T-helper 1 cell treated with Interleukin-12 subunit alpha and Interleukin-12 subunit beta and Interleukin-4 antibody, amounts not matched to agents 30 μg/mL and 1 μg/mL, for 36 hours (primary cell): Measurements from ENCODE around the gene PRR33.

ENCODE experiments used
- H3K27ac Mint-ChIP-seq: one replicate; pipeline ENCODE4 v1.8.0; 2021; ENCODE audit warnings: mild to moderate bottlenecking, mixed read lengths
- H3K27me3 Mint-ChIP-seq: one replicate; pipeline ENCODE4 v1.8.0; 2021; ENCODE audit warnings: low read depth, mixed read lengths
- H3K36me3 Mint-ChIP-seq: one replicate; pipeline ENCODE4 v1.8.0; 2021; ENCODE audit warnings: low read depth, mixed read lengths
- H3K4me1 Mint-ChIP-seq: one replicate; pipeline ENCODE4 v1.8.0; 2021; ENCODE audit warnings: low read depth, mixed read lengths
- H3K4me3 Mint-ChIP-seq: one replicate; pipeline ENCODE4 v1.8.0; 2021; ENCODE audit warnings: mild to moderate bottlenecking, moderate library complexity, mixed read lengths
- H3K9me3 Mint-ChIP-seq: one replicate; pipeline ENCODE4 v1.8.0; 2021; ENCODE audit warnings: mixed read lengths

Gene PRR33

GRCh38 chr11:1863352-1864216 lies 28.1 kb downstream of the PRR33 start:
- Mint-ChIP-seq H3K9me3 (no peaks in the 10 kb centered on the region), H3K27me3 (no peaks in the 10 kb centered on the region), H3K36me3 (peaks cover 2% of the 10 kb centered on the region), H3K4me3 (no peak overlapping the region), H3K27ac (no peak overlapping the region), H3K4me1 (peaks cover 3% of the 10 kb centered on the region)

GRCh38 chr11:1862588-1863351 lies 28.9 kb downstream of the PRR33 start:
- Mint-ChIP-seq H3K4me1 (peaks cover 3% of the 10 kb centered on the region), H3K27me3 (no peaks in the 10 kb centered on the region), H3K27ac (no peak overlapping the region), H3K4me3 (no peak overlapping the region), H3K9me3 (no peaks in the 10 kb centered on the region), H3K36me3 (peaks cover 3% of the 10 kb centered on the region)

GRCh38 chr11:1861435-1862411 lies 30.0 kb downstream of the PRR33 start:
- Mint-ChIP-seq H3K36me3 (peaks cover 3% of the 10 kb centered on the region), H3K9me3 (no peaks in the 10 kb centered on the region), H3K27ac (no peak overlapping the region), H3K4me3 (no peak overlapping the region), H3K4me1 (peaks cover 3% of the 10 kb centered on the region), H3K27me3 (no peaks in the 10 kb centered on the region)

- Mint-ChIP-seq H3K4me3 (no peak overlapping the region), H3K27ac (no peak overlapping the region), H3K36me3 (peaks cover 5% of the 10 kb centered on the region), H3K27me3 (no peaks in the 10 kb centered on the region), H3K9me3 (no peaks in the 10 kb centered on the region), H3K4me1 (peaks cover 3% of the 10 kb centered on the region)
Observed at GRCh38 chr11:1860108-1860507, 31.6 kb downstream of the PRR33 start.

- Mint-ChIP-seq H3K27ac (no peak overlapping the region), H3K9me3 (no peaks in the 10 kb centered on the region), H3K4me1 (peaks cover 3% of the 10 kb centered on the region), H3K4me3 (no peak overlapping the region), H3K36me3 (peaks cover 6% of the 10 kb centered on the region), H3K27me3 (no peaks in the 10 kb centered on the region)
Observed at GRCh38 chr11:1859004-1859403, 32.7 kb downstream of the PRR33 start.

- Mint-ChIP-seq H3K4me3 (no peak overlapping the region), H3K4me1 (peaks cover 5% of the 10 kb centered on the region), H3K27ac (no peak overlapping the region), H3K36me3 (peaks cover 8% of the 10 kb centered on the region), H3K9me3 (no peaks in the 10 kb centered on the region), H3K27me3 (no peaks in the 10 kb centered on the region)
Observed at GRCh38 chr11:1858576-1858975, 33.1 kb downstream of the PRR33 start.

GRCh38 chr11:1858154-1858553 lies 33.5 kb downstream of the PRR33 start:
- H3K27me3 Mint-ChIP-seq = no peaks in the 10 kb centered on the region
- peaks cover 5% of the 10 kb centered on the region for H3K4me1 Mint-ChIP-seq
- H3K4me3 Mint-ChIP-seq = no peak overlapping the region
- H3K36me3 Mint-ChIP-seq = peaks cover 8% of the 10 kb centered on the region
- no peak overlapping the region for H3K27ac Mint-ChIP-seq
- H3K9me3 Mint-ChIP-seq = no peaks in the 10 kb centered on the region

- H3K4me3 Mint-ChIP-seq = no peak overlapping the region
- H3K36me3 Mint-ChIP-seq = peaks cover 12% of the 10 kb centered on the region
- H3K9me3 Mint-ChIP-seq = no peaks in the 10 kb centered on the region
- no peaks in the 10 kb centered on the region for H3K27me3 Mint-ChIP-seq
- H3K4me1 Mint-ChIP-seq = peaks cover 15% of the 10 kb centered on the region
- no peak overlapping the region for H3K27ac Mint-ChIP-seq
Observed at GRCh38 chr11:1857064-1857463, 34.6 kb downstream of the PRR33 start.

GRCh38 chr11:1856306-1857005 lies 35.2 kb downstream of the PRR33 start:
- Mint-ChIP-seq H3K27ac (peak overlapping the region; percentile 15), H3K4me3 (peak overlapping the region; percentile 55), H3K4me1 (peaks cover 18% of the 10 kb centered on the region)

GRCh38 chr11:1855886-1856265 lies 35.8 kb downstream of the PRR33 start:
- Mint-ChIP-seq H3K4me1 (peaks cover 21% of the 10 kb centered on the region), H3K27me3 (no peaks in the 10 kb centered on the region), H3K27ac (no peak overlapping the region), H3K4me3 (peak overlapping the region; percentile 55), H3K36me3 (peaks cover 12% of the 10 kb centered on the region), H3K9me3 (no peaks in the 10 kb centered on the region)

More at GRCh38 chr11:1856306-1857005, 35.2 kb downstream of the PRR33 start:
- H3K9me3 Mint-ChIP-seq = no peaks in the 10 kb centered on the region
- H3K36me3 Mint-ChIP-seq = peaks cover 12% of the 10 kb centered on the region
- H3K27me3 Mint-ChIP-seq = no peaks in the 10 kb centered on the region

- peak overlapping the region; percentile 99 for H3K4me3 Mint-ChIP-seq
- H3K4me1 Mint-ChIP-seq = peaks cover 26% of the 10 kb centered on the region
Observed at GRCh38 chr11:1854949-1855885, 36.5 kb downstream of the PRR33 start.

GRCh38 chr11:1854132-1854948 lies 37.4 kb downstream of the PRR33 start:
- Mint-ChIP-seq H3K27ac (peak overlapping the region; percentile 91), H3K4me3 (peak overlapping the region; percentile 99), H3K9me3 (no peaks in the 10 kb centered on the region), H3K4me1 (peaks cover 32% of the 10 kb centered on the region), H3K36me3 (peaks cover 12% of the 10 kb centered on the region), H3K27me3 (no peaks in the 10 kb centered on the region)

More at GRCh38 chr11:1854949-1855885, 36.5 kb downstream of the PRR33 start:
- Mint-ChIP-seq H3K36me3 (peaks cover 12% of the 10 kb centered on the region), H3K9me3 (no peaks in the 10 kb centered on the region), H3K27me3 (no peaks in the 10 kb centered on the region), H3K27ac (no peak overlapping the region)
